IPS-20b (cell line): Measurements from ENCODE around the gene PTCH1.

Experiments used
- H3K27ac ChIP-seq: one replicate; pipeline ENCODE4 v1.5.1; 2013; ENCODE audit warnings: low read length
- H3K27me3 ChIP-seq: 2 replicates; pipeline ENCODE4 v1.6.1; 2013; ENCODE audit warnings: mild to moderate bottlenecking, low read length, inconsistent platforms; ENCODE audit not compliant: insufficient read depth
- H3K36me3 ChIP-seq: 2 replicates; pipeline ENCODE4 v1.6.1; 2013; ENCODE audit warnings: low read depth, mild to moderate bottlenecking, inconsistent platforms, low read length, moderate library complexity; ENCODE audit not compliant: insufficient read depth
- H3K4me1 ChIP-seq: 2 replicates; pipeline ENCODE4 v1.6.1; 2013; ENCODE audit warnings: mild to moderate bottlenecking, control low read depth, inconsistent platforms, low read length, moderate library complexity; ENCODE audit not compliant: insufficient read depth
- H3K4me3 ChIP-seq: 2 replicates; pipeline ENCODE4 v1.5.1; 2013; ENCODE audit warnings: mild to moderate bottlenecking, low read length, inconsistent platforms
- H3K9ac ChIP-seq: 2 replicates; pipeline ENCODE4 v1.6.1; 2013; ENCODE audit warnings: low read depth, mild to moderate bottlenecking, inconsistent platforms, low read length, moderate library complexity
- H3K9me3 ChIP-seq: 2 replicates; pipeline ENCODE4 v1.6.1; 2013; ENCODE audit warnings: mild to moderate bottlenecking, low read depth, low read length, inconsistent platforms; ENCODE audit not compliant: insufficient read depth

PTCH1 gene

GRCh38 chr9:95510709-95511615 lies 5.8 kb downstream of the PTCH1 start:
- no peaks in the 10 kb centered on the region for H3K36me3 ChIP-seq
- peak overlapping the region; percentile 96 for H3K4me3 ChIP-seq
- H3K4me1 ChIP-seq: peaks cover 40% of the 10 kb centered on the region
- H3K27me3 ChIP-seq: peaks cover 53% of the 10 kb centered on the region
- H3K9me3 ChIP-seq: no peaks in the 10 kb centered on the region
- peak overlapping the region; percentile 59 for H3K27ac ChIP-seq
- peak overlapping the region; percentile 86 for H3K9ac ChIP-seq

- H3K36me3 ChIP-seq: no peaks in the 10 kb centered on the region
- H3K4me1 ChIP-seq: peaks cover 41% of the 10 kb centered on the region
- peak overlapping the region; percentile 96 for H3K4me3 ChIP-seq
- H3K9ac ChIP-seq: peak overlapping the region; percentile 86; the same call in 1 of the 2 replicates
- H3K9me3 ChIP-seq: no peaks in the 10 kb centered on the region
- peaks cover 44% of the 10 kb centered on the region for H3K27me3 ChIP-seq
- H3K27ac ChIP-seq: no peak overlapping the region
Measured at GRCh38 chr9:95509851-95510708, 6.7 kb downstream of the PTCH1 start.

- Histone ChIP-seq H3K4me3 (peak overlapping the region; percentile 96), H3K36me3 (no peaks in the 10 kb centered on the region), H3K27me3 (peaks cover 40% of the 10 kb centered on the region), H3K9ac (peak overlapping the region; percentile 86; the same call in 1 of the 2 replicates), H3K4me1 (peaks cover 40% of the 10 kb centered on the region), H3K9me3 (no peaks in the 10 kb centered on the region), H3K27ac (no peak overlapping the region)
Measured at GRCh38 chr9:95508968-95509850, 7.6 kb downstream of the PTCH1 start.

GRCh38 chr9:95508242-95508967 lies 8.4 kb downstream of the PTCH1 start:
- Histone ChIP-seq H3K9ac (peak overlapping the region; percentile 90; the same call in 1 of the 2 replicates), H3K4me3 (peak overlapping the region; percentile 96)

GRCh38 chr9:95507464-95508241 lies 9.1 kb downstream of the PTCH1 start:
- peak overlapping the region; percentile 90 for H3K9ac ChIP-seq
- H3K4me1 ChIP-seq: peaks cover 31% of the 10 kb centered on the region
- H3K4me3 ChIP-seq: peak overlapping the region; percentile 96
- peaks cover 24% of the 10 kb centered on the region for H3K27me3 ChIP-seq
- H3K9me3 ChIP-seq: no peaks in the 10 kb centered on the region
- H3K27ac ChIP-seq: no peak overlapping the region
- H3K36me3 ChIP-seq: peaks cover 9% of the 10 kb centered on the region; the same call in 1 of the 2 replicates

More at GRCh38 chr9:95508242-95508967, 8.4 kb downstream of the PTCH1 start:
- H3K4me1 ChIP-seq: peaks cover 35% of the 10 kb centered on the region
- peaks cover 1% of the 10 kb centered on the region; the same call in 1 of the 2 replicates for H3K36me3 ChIP-seq
- H3K27me3 ChIP-seq: peaks cover 32% of the 10 kb centered on the region
- no peak overlapping the region for H3K27ac ChIP-seq
- H3K9me3 ChIP-seq: no peaks in the 10 kb centered on the region

DNA sequence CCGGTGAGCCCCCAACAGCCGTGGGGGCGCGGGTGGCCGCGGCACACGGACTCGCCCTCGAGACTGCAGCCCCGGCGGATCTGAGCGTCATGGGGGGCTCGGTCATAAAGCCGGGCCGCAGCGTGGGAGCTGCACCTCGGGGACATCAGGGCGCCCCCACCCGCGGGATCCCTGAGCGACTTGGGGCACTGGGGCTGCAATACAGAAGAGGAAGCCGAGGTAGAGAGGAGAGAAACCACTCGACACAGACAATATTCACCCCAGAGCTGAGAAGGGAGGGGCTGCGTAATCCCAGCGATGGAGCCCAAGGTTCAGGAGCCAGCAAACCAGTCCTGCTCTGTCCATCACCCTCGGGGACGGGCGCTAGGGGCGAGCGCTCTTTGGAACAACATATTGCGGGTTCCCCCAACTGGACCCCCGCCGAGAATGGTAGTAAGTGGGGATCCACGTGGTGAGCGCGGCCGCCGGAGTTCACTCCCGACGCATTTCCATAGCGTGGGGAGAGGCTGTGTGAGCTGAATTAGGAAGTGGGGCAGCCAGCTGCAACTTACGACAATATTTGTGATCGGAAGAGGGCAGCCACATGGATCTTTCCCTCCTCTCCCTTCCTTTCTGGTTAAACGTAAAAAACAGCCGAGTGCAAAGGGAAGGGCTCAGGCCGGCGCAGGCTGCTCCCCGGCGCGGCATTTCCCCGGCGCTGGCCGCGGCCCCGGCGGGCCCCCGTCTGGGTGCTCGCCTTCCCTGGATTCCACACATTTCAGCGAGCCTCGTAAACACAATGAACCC lies 9.9 kb downstream of the PTCH1 start:
- H3K36me3 ChIP-seq: peaks cover 16% of the 10 kb centered on the region; the same call in 1 of the 2 replicates
- H3K9me3 ChIP-seq: no peaks in the 10 kb centered on the region
- H3K27me3 ChIP-seq: peaks cover 17% of the 10 kb centered on the region; the same call in 1 of the 2 replicates
- peak overlapping the region; percentile 96 for H3K4me3 ChIP-seq
- peak overlapping the region; percentile 90 for H3K9ac ChIP-seq
- H3K27ac ChIP-seq: peak overlapping the region; percentile 61
- peaks cover 28% of the 10 kb centered on the region for H3K4me1 ChIP-seq

DNA sequence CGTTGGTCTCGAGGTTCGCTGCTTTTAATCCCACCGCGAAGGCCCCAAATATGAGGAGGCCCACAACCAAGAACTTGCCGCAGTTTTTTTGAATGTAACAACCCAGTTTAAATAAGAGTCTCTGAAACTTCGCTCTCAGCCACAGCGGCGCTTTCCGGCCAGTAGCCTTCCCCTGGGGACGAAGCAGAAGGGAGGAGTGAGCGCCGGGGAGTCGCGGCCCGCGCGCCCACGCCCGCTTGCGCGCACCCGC lies 10.4 kb downstream of the PTCH1 start:
- H3K4me1 ChIP-seq: peaks cover 25% of the 10 kb centered on the region
- H3K9me3 ChIP-seq: no peaks in the 10 kb centered on the region
- no peak overlapping the region for H3K27ac ChIP-seq
- H3K27me3 ChIP-seq: peaks cover 11% of the 10 kb centered on the region; the same call in 1 of the 2 replicates
- H3K4me3 ChIP-seq: peak overlapping the region; percentile 96
- H3K9ac ChIP-seq: peak overlapping the region; percentile 90
- H3K36me3 ChIP-seq: peaks cover 17% of the 10 kb centered on the region; the same call in 1 of the 2 replicates

DNA sequence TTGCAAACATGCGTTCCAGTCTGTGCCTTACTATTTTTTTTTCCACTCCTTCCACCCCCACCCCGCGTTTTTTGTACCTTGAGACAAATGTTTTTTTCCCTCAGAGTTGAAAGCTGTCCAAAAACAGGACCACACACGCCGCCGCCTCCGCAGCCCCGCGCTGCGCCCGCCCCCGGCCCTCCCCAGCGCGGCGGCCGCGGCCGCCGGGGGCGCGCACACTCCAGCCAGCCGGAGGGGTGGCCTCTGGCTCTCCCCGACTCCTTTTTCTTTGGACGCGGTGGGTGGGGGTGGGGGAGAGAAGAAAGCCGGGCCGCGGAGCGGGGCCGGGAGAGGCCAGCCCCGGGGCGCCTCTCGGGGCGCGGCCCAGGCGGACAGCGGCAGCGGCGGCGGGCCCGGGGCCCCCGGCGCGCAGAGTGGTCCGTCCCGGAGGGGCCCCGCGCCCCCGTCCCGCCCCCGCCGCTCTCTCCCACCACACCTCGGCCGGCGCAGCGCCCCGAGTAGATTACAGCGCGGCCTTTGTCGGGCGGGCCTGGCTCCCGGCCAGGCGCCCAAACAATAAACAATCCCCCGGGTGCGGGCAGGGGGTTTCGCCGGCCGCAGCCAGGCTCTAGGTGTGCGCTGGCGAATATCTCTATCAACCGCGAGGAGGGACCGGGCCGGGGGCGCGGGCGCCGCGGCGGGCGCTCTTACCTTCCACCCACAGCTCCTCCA lies 10.9 kb downstream of the PTCH1 start:
- Histone ChIP-seq H3K9ac (peak overlapping the region; percentile 90), H3K9me3 (no peaks in the 10 kb centered on the region), H3K36me3 (peaks cover 21% of the 10 kb centered on the region), H3K27ac (no peak overlapping the region), H3K4me1 (peaks cover 25% of the 10 kb centered on the region), H3K27me3 (peaks cover 10% of the 10 kb centered on the region; the same call in 1 of the 2 replicates), H3K4me3 (peak overlapping the region; percentile 96)

DNA sequence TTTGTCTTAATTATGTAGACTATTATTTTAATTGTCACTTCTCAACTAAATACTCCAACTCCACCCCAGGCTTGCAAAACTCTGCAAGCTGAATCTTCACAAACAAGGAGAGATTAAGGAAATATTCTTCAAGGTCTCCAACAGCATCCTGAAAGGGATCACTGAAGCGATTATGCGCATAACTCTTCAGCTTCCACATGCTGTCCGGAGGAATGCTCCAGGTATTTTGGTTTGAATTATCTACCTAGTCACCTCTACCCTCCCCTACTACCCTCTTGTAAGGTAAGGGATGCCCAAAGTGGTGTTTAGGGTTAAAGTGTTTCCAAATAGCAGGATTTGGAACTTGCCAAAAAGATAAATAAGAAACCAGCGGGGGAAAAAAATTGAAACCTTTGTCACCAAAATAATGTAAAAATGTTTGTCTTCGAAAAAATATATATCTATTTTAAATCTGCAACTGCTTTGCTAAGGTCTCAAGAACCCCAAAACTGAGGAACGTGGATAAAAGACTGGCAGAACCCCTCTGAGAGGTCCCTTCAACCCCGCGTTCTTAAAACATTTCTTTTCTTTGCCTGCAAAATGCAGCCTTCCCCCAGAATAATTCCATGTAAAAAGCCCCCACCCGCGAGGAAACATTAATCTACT lies 11.6 kb downstream of the PTCH1 start:
- Histone ChIP-seq H3K27ac (no peak overlapping the region), H3K27me3 (peaks cover 8% of the 10 kb centered on the region; the same call in 1 of the 2 replicates), H3K9me3 (no peaks in the 10 kb centered on the region), H3K36me3 (peaks cover 25% of the 10 kb centered on the region), H3K4me1 (peaks cover 25% of the 10 kb centered on the region), H3K9ac (peak overlapping the region; percentile 70; the same call in 1 of the 2 replicates), H3K4me3 (peak overlapping the region; percentile 96)
